ENCODE measurements around the gene MPG. TPM values are rescaled to one million over a fixed set of nuclear protein-coding genes. Genes with fewer than 3 reads are reported as not detected.
"Not testable (repeated sequence)": the region's sequence is repeated elsewhere in the genome, so short reads cannot be mapped to it uniquely, and the experiment has no call there.

The MPG gene
- polyA plus RNA-seq, 1 experiment: 47.3 TPM

- Histone ChIP-seq H3K4me3 (ENCODE audit: low read depth, low read length) (no peak overlapping the region), H3K27ac (ENCODE audit: low read depth, low read length) (no peak overlapping the region), H3K9me3 (ENCODE audit: control insufficient read depth, insufficient read depth, low read length) (no peaks in the 10 kb centered on the region; the same call in 1 of the 2 replicates), H3K27me3 (ENCODE audit: control insufficient read depth, insufficient read depth, low read length) (no peaks in the 10 kb centered on the region)
- POLR2A ChIA-PET: no interaction called here
- DNase-seq (ENCODE audit: low read depth, low spot score): no peak
- no peak for TF ChIP-seq CTCF (IDR thresholded peaks at IDR 0.05; ENCODE audit: low read depth, low read length)
- CTCF ChIA-PET: interaction anchor here (1.6 to 2.9 kb wide), 2 partner anchors 12 to 61 kb away, joined by 6 to 32 read pairs; partner anchors contain the start of gene HBQ1
Observed at GRCh38 chr16:118857-119256, 40.8 kb downstream of the MPG start.

GRCh38 chr16:119295-119694 is 41.3 kb downstream of the MPG start:
- Histone ChIP-seq H3K9me3 (ENCODE audit: control insufficient read depth, insufficient read depth, low read length) (no peaks in the 10 kb centered on the region; the same call in 1 of the 2 replicates), H3K4me3 (ENCODE audit: low read depth, low read length) (no peak overlapping the region), H3K27ac (ENCODE audit: low read depth, low read length) (no peak overlapping the region), H3K27me3 (ENCODE audit: control insufficient read depth, insufficient read depth, low read length) (no peaks in the 10 kb centered on the region)
- no peak for TF ChIP-seq CTCF (IDR thresholded peaks at IDR 0.05; ENCODE audit: low read depth, low read length)
- CTCF ChIA-PET: interaction anchor here (1.7 kb wide), 1 partner anchor 12 kb away, joined by 8 read pairs; no protein-coding TSS in a partner anchor
- POLR2A ChIA-PET: no interaction called here
- no peak for DNase-seq (ENCODE audit: low read depth, low spot score)

DNA sequence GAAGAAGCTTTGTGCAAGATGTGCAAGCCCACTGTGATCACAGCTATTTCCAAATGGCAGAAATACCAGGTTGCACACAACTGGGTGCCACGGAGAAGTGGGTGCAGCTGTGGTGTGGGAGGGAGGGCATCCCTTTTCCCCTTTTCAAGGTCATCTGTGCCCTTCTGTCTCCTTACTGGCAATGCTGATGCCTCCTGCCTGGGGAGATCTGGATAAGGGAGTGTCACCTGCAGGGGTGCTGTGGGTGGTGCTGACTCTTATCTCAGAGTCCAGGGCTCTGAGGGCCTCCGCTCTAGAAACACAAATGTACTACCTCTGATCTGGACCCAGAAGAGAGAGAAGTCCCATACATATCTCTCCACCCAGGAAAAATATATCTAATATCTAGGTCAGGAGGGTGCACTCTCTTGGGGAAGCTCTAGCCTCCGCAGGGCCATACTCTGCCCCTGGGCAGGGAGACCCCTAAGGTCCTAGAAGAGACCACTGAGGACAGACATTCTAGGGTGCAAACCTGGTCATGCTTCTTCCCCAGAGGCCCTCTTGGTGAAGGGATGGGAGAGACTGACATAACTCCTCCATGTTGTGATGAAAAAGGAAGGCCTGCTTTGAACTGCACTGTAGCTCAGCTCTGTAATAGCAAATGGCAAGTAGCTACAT is 41.9 kb downstream of the MPG start:
- no peak for DNase-seq (ENCODE audit: low read depth, low spot score)
- Histone ChIP-seq H3K9me3 (ENCODE audit: control insufficient read depth, insufficient read depth, low read length) (no peaks in the 10 kb centered on the region; the same call in 1 of the 2 replicates), H3K27me3 (ENCODE audit: control insufficient read depth, insufficient read depth, low read length) (no peaks in the 10 kb centered on the region), H3K27ac (ENCODE audit: low read depth, low read length) (no peak overlapping the region), H3K4me3 (ENCODE audit: low read depth, low read length) (no peak overlapping the region)
- no peak for TF ChIP-seq CTCF (IDR thresholded peaks at IDR 0.05; ENCODE audit: low read depth, low read length)
- ChIA-PET CTCF (interaction anchor here (0.9 to 1.7 kb wide), 2 partner anchors 13 kb away, joined by 3 to 8 read pairs; no protein-coding TSS in a partner anchor), POLR2A (no interaction called here)

DNA sequence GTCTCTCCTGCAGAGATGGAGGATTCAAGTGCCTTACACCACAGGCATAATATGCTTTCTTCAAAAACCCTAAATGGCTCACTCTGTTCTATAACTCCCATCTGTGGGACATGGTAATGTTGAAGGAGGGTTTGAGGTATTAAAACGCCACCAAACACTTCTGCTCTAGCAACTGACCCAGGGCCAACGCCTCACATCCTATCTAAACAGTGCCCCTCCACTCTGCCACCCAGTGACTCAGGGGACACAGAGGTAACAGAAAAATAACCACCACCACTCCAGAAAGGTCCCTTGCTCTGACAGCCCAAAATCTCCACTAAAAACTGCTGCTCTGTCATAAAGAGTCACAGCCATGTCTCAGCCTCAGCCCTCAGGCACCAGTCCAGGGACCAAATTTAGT is 42.7 kb downstream of the MPG start:
- Histone ChIP-seq H3K9me3 (ENCODE audit: control insufficient read depth, insufficient read depth, low read length) (no peaks in the 10 kb centered on the region; the same call in 1 of the 2 replicates), H3K4me3 (ENCODE audit: low read depth, low read length) (no peak overlapping the region), H3K27ac (ENCODE audit: low read depth, low read length) (no peak overlapping the region), H3K27me3 (ENCODE audit: control insufficient read depth, insufficient read depth, low read length) (no peaks in the 10 kb centered on the region)
- POLR2A ChIA-PET: no interaction called here
- CTCF ChIA-PET: interaction anchor here (0.9 to 1.7 kb wide), 2 partner anchors 12 to 14 kb away, joined by 3 to 8 read pairs; no protein-coding TSS in a partner anchor
- TF ChIP-seq CTCF (IDR thresholded peaks at IDR 0.05; ENCODE audit: low read depth, low read length): no peak
- no peak for DNase-seq (ENCODE audit: low read depth, low spot score)

GRCh38 chr16:122361-122760 is 44.3 kb downstream of the MPG start:
- H3K4me3 ChIP-seq (ENCODE audit: low read depth, low read length): no peak overlapping the region
- no peak overlapping the region for H3K27ac ChIP-seq (ENCODE audit: low read depth, low read length)
- no peak for DNase-seq (ENCODE audit: low read depth, low spot score)
- TF ChIP-seq CTCF (IDR thresholded peaks at IDR 0.05; ENCODE audit: low read depth, low read length): no peak
- POLR2A ChIA-PET: no interaction called here
- no peaks in the 10 kb centered on the region; the same call in 1 of the 2 replicates for H3K9me3 ChIP-seq (ENCODE audit: control insufficient read depth, insufficient read depth, low read length)
- H3K27me3 ChIP-seq (ENCODE audit: control insufficient read depth, insufficient read depth, low read length): no peaks in the 10 kb centered on the region
- CTCF ChIA-PET: interaction anchor here (1.2 to 1.5 kb wide), 3 partner anchors 9 to 25 kb away, joined by 3 to 5 read pairs (median 3); no protein-coding TSS in a partner anchor

GRCh38 chr16:123558-124350 is 45.7 kb downstream of the MPG start:
- CTCF ChIA-PET: interaction anchor here (1.5 kb wide), 2 partner anchors 8 to 17 kb away, joined by 3 to 5 read pairs; no protein-coding TSS in a partner anchor

More at GRCh38 chr16:123558-124350, 45.7 kb downstream of the MPG start:
- H3K27me3 ChIP-seq (ENCODE audit: control insufficient read depth, insufficient read depth, low read length); H3K9me3 ChIP-seq (ENCODE audit: control insufficient read depth, insufficient read depth, low read length); POLR2A ChIA-PET; DNase-seq (ENCODE audit: low read depth, low spot score); H3K27ac ChIP-seq (ENCODE audit: low read depth, low read length); H3K4me3 ChIP-seq (ENCODE audit: low read depth, low read length): not testable (repeated sequence)
